Activated CD4-positive, alpha-beta memory T cell treated with anti-CD3 and anti-CD28 coated beads for 36 hours (primary cell): Measurements from ENCODE around the gene UBAC2. TPM values are rescaled to one million over a fixed set of nuclear protein-coding genes. Genes with fewer than 3 reads are reported as not detected.
"Not testable (repeated sequence)": the region's sequence is repeated elsewhere in the genome, so short reads cannot be mapped to it uniquely, and the experiment has no call there.

Experiments
- CTCF ChIA-PET: fragments of 350-600 bp; sonication (Branson Sonifier 250); formaldehyde crosslinking; loops from one replicate; lab custom pipeline; 2021; ENCODE audit warnings: antibody characterized with exemption, inconsistent platforms; lab: Charles Lee
- POLR2A ChIA-PET: fragments of 350-600 bp; sonication (Branson Sonifier 250); formaldehyde crosslinking; loops from one replicate; lab custom pipeline; 2021; ENCODE audit warnings: antibody characterized with exemption; lab: Charles Lee
- DNase-seq: peaks from one replicate; pipeline ENCODE4 v3.0.0-alpha.2; 2020
- H3K27ac Mint-ChIP-seq: one replicate; pipeline ENCODE4 v1.8.0; 2021; ENCODE audit warnings: mixed read lengths
- H3K27me3 Mint-ChIP-seq: one replicate; pipeline ENCODE4 v1.8.0; 2021; ENCODE audit warnings: mixed read lengths
- H3K36me3 Mint-ChIP-seq: one replicate; pipeline ENCODE4 v1.8.0; 2021; ENCODE audit warnings: mixed read lengths
- H3K4me1 Mint-ChIP-seq: one replicate; pipeline ENCODE4 v1.8.0; 2021; ENCODE audit warnings: low read depth, mixed read lengths
- H3K4me3 Mint-ChIP-seq: one replicate; pipeline ENCODE4 v1.8.0; 2021; ENCODE audit warnings: mild to moderate bottlenecking, mixed read lengths
- H3K9me3 Mint-ChIP-seq: one replicate; pipeline ENCODE4 v1.8.0; 2021; ENCODE audit warnings: mixed read lengths
- intact Hi-C: fragments of 100-400 bp; cut with micrococcal nuclease; formaldehyde crosslinking; loops from one replicate; pipeline ENCODE4 v1.15.1; 2023
- total RNA-seq, 2 experiments: library from RNA; stranded (reverse); gene quantifications; one replicate each; pipeline ENCODE4 v1.2.3, GENCODE V29; 2021

Gene UBAC2
- total RNA-seq, 2 experiments from 2014 or later: 51.8 to 54.5 TPM

DNA sequence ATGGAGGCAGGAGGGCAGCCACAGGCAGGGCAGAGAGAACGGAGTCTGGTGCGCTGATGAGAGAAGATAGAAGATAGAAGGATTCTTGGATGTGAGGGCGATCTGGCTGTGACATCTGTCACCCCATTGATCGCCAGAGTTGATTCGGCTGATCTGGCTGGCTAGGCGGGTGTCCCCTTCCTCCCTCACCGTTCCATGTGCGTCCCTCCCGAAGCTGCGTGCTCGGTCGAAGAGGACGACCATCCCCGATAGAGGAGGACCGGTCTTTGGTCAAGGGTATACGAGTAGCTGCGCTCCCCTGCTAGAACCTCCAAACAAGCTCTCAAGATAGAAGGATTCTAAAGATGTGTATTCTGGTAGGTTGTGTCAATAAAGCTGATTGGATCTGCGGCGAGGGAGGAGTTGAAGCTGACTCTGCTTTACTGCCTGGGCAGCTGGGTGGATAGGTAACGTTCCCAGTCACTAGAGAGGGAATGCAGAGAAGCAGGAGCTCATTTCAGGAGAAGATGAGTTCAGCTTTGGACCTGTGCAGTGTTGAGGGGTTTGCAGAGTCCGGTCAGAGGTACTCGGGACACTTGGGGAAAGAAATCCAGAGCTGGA is 5.1 kb downstream of the UBAC2 start:
- Mint-ChIP-seq H3K27ac (peak overlapping the region; percentile 60), H3K4me3 (peak overlapping the region; percentile 59), H3K27me3 (no peaks in the 10 kb centered on the region), H3K4me1 (peaks cover 79% of the 10 kb centered on the region), H3K36me3 (peaks cover 35% of the 10 kb centered on the region), H3K9me3 (no peaks in the 10 kb centered on the region)
- ChIA-PET CTCF (interaction anchor here (1.0 to 3.5 kb wide), 6 partner anchors 9 to 230 kb away, joined by 3 to 23 read pairs (median 12); no protein-coding TSS in a partner anchor), POLR2A (interaction anchor here (0.8 to 3.4 kb wide), 5 partner anchors 9 to 52 kb away, joined by 3 to 22 read pairs (median 6); partner anchors contain the start of gene GPR18)
- intact Hi-C loops: loop anchor here (2.0 kb wide), 1 partner anchor 81 kb away; no protein-coding TSS in a partner anchor
- no peak for DNase-seq

DNA sequence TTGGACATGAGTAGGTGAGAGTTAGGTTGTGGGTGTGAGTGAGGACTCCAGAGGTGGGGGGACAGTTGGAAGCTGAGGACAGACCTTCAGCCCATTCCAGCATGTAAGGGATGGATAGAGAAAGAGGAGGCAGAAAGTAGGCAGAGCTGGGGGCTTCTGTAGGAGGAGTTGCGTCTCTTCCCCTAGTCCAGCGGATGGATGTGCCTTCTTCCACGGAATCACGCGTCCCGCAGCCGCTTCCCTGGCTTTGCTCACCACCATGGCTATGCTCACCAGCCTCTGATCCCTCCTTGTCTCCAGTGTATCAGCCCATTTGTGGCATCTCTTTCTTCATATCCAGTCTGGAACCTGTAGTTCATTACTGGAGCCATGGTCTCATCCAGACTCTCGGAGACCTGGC is 5.6 kb downstream of the UBAC2 start:
- H3K27me3 Mint-ChIP-seq: no peaks in the 10 kb centered on the region
- peaks cover 35% of the 10 kb centered on the region for H3K36me3 Mint-ChIP-seq
- H3K27ac Mint-ChIP-seq: no peak overlapping the region
- H3K9me3 Mint-ChIP-seq: no peaks in the 10 kb centered on the region
- intact Hi-C loops: no loop called here
- no peak overlapping the region for H3K4me3 Mint-ChIP-seq
- POLR2A ChIA-PET: interaction anchor here (1.1 to 3.3 kb wide), 2 partner anchors 8 to 52 kb away, joined by 3 to 22 read pairs; partner anchors contain the start of gene GPR18
- no peak for DNase-seq
- peaks cover 84% of the 10 kb centered on the region for H3K4me1 Mint-ChIP-seq
- CTCF ChIA-PET: interaction anchor here (0.6 to 3.4 kb wide), 6 partner anchors 8 to 230 kb away, joined by 3 to 23 read pairs (median 8); no protein-coding TSS in a partner anchor

DNA sequence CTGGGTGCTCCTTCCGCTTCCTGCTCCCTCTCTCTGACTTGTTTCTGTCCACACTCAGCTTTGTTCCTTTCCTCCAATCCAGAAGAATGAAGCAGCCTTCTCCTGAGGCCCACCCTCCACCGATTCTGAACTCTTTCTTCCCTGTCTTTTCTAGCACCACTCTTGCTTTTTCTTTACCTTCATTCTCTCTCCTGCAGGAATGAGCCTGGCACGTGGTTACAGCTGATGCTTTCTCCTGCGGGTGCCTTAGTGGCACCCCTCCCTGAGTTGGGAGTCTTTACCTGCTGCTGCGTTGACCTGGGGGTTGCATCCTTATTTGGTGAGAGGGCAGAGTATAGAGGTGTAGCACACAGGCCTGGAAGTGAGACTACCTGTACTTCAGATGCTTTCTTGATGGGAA is 6.2 kb downstream of the UBAC2 start:
- POLR2A ChIA-PET: interaction anchor here (1.1 kb wide), 1 partner anchor 7 kb away, joined by 3 read pairs; no protein-coding TSS in a partner anchor
- no peak overlapping the region for H3K27ac Mint-ChIP-seq
- intact Hi-C loops: no loop called here

DNA sequence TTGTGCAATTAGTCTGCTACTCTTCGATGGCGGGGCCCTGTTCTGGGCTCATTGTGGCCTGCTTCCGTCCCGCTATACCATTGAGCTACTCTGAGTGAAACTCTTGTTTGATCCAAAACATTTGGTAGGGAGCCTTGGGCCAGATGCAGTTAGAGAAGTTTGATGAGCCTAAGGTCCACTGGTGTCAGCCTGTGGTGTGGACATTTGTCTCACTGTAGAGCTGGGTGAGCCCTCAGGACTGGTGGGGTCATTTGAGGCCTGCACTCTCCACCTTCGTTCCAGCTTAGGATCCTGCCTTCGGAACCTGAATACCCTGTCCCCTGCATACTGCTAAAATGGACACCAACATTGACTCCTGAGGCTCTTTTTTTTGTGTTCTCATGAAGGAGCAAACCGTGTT is 6.9 kb downstream of the UBAC2 start:
- CTCF ChIA-PET: interaction anchor here (0.9 to 1.6 kb wide), 4 partner anchors 11 to 146 kb away, joined by 3 to 5 read pairs (median 4); no protein-coding TSS in a partner anchor
- peaks cover 35% of the 10 kb centered on the region for H3K36me3 Mint-ChIP-seq

More for the DNA sequence above, 6.2 kb downstream of the UBAC2 start:
- Mint-ChIP-seq H3K4me3 (no peak overlapping the region), H3K36me3 (peaks cover 36% of the 10 kb centered on the region), H3K4me1 (peaks cover 87% of the 10 kb centered on the region), H3K27me3 (no peaks in the 10 kb centered on the region), H3K9me3 (no peaks in the 10 kb centered on the region)
- CTCF ChIA-PET: interaction anchor here (0.6 to 3.4 kb wide), 5 partner anchors 11 to 147 kb away, joined by 3 to 23 read pairs (median 3); no protein-coding TSS in a partner anchor
- DNase-seq: no peak

DNA sequence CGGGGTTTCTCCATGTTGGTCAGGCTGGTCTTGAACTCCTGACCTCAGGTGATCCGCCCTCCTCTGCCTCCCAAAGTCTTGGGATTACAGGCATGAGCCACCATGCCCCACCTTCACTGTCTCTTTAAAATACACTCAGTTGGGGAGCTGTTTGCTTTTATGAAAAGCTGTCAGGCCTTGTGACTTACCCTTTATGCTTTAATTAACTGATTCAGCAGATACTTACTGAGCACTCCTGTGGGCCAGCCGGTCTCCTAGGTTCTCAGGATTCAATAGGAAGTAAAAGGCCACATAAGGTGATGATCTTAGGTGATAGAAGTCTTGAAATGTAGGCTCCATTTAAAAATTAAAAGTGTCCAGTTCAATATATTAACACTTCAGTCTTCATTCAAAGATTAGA is 7.5 kb downstream of the UBAC2 start:
- intact Hi-C loops: no loop called here
- ChIA-PET CTCF (interaction anchor here (1.2 kb wide), 1 partner anchor 31 kb away, joined by 4 read pairs; no protein-coding TSS in a partner anchor), POLR2A (no interaction called here)
- Mint-ChIP-seq H3K27ac (no peak overlapping the region), H3K4me1 (peaks cover 84% of the 10 kb centered on the region), H3K27me3 (no peaks in the 10 kb centered on the region), H3K36me3 (peaks cover 34% of the 10 kb centered on the region), H3K9me3 (no peaks in the 10 kb centered on the region), H3K4me3 (no peak overlapping the region)
- no peak for DNase-seq

More for the DNA sequence above, 6.9 kb downstream of the UBAC2 start:
- POLR2A ChIA-PET: no interaction called here
- H3K4me1 Mint-ChIP-seq: peaks cover 86% of the 10 kb centered on the region
- intact Hi-C loops: no loop called here
- no peak overlapping the region for H3K27ac Mint-ChIP-seq
- H3K27me3 Mint-ChIP-seq: no peaks in the 10 kb centered on the region
- H3K9me3 Mint-ChIP-seq: no peaks in the 10 kb centered on the region
- H3K4me3 Mint-ChIP-seq: no peak overlapping the region
- DNase-seq: no peak

DNA sequence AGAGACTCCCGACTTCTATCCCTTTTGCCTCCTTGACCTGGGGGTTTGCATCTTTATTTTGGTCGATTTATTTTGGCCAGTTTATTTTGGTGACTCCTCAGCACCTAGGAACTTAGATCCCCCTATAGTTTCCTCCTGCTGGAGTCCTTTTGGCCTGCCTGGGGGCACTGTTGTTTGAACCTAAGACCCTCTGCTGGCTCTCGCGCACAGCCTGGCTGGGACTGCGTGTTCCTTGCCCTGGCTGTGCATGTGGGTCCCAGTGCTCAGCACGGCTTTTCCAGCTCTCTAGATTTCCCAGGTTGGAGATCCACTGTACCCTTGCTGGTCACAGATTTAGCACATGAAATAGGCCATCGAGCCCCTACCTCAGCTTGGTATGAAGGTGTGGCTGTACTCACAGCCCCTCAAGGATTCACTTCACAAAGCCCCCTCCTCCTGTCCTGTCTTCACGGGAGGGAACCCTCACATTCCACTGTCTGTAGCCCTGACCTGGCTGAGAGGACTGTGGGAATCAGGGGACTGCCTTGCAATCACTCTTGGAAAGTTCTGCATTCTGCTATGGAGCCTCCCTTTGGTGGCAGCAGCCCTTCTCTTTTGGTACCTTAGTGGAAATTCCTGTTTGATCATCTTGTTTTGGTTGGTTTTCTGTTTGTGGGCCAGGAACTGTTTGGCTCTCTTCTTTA is 8.3 kb downstream of the UBAC2 start:
- H3K4me1 Mint-ChIP-seq: peaks cover 78% of the 10 kb centered on the region
- H3K27me3 Mint-ChIP-seq: no peaks in the 10 kb centered on the region
- CTCF ChIA-PET: no interaction called here
- POLR2A ChIA-PET: interaction anchor here (1.0 kb wide), 1 partner anchor 10 kb away, joined by 3 read pairs; no protein-coding TSS in a partner anchor
- peak overlapping the region; percentile 15 for H3K27ac Mint-ChIP-seq
- intact Hi-C loops: no loop called here
- H3K36me3 Mint-ChIP-seq: peaks cover 30% of the 10 kb centered on the region
- no peak overlapping the region for H3K4me3 Mint-ChIP-seq
- DNase-seq: no peak
- no peaks in the 10 kb centered on the region for H3K9me3 Mint-ChIP-seq

DNA sequence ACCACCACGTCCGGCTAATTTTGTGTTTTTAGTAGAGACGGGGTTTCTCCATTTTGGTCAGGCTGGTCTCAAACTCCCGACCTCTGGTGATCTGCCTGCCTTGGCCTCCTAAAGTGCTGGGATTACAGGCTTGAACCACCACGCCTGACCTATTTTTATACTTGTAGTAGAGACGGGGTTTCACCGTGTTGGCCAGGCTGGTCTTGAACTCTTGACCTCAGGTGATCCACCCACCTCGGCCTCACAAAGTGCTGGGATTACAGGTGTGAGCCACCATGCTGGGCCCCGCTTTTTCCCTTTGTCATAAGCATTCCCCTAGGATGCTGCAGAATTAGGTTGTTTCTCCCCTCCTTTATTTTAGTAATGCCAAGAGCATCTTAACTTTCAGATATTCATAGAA is 10.0 kb downstream of the UBAC2 start:
- Mint-ChIP-seq H3K4me1 (peaks cover 78% of the 10 kb centered on the region), H3K36me3 (peaks cover 27% of the 10 kb centered on the region)
- CTCF ChIA-PET, H3K9me3 Mint-ChIP-seq, POLR2A ChIA-PET, H3K27me3 Mint-ChIP-seq, intact Hi-C loops, DNase-seq, H3K4me3 Mint-ChIP-seq, H3K27ac Mint-ChIP-seq: not testable (repeated sequence)

DNA sequence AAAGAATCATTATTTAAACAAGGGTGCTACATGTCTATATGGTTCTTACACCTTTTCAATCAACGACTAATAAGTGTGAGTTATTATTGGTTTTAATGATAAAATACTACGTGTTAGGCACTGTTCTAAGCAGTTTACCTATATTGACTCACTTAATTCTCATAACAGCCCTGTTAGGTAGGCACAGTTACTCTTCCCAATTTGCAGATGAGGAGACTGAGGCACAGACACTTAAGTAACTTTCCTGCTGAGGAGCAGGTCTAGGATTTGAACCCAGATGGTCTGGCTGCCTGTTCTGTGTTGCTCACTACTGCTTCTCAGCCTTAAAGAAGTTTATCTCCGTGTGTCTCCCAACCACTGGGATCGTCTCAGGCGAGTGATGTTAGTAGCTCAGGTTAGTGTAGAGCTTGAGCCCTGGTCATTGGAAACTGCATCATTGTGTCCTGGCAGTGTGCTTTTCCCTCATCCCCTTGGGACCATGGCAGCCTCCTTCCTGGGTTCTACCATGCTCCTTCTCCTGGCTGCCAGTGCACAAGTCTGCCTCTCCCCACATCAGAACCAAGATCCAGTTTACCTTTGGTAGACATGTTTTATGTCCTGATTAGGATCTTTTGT is 10.9 kb downstream of the UBAC2 start:
- no peak for DNase-seq
- intact Hi-C loops: no loop called here
- H3K4me3 Mint-ChIP-seq: no peak overlapping the region
- no peaks in the 10 kb centered on the region for H3K9me3 Mint-ChIP-seq
- no peak overlapping the region for H3K27ac Mint-ChIP-seq
- H3K4me1 Mint-ChIP-seq: peaks cover 77% of the 10 kb centered on the region
- H3K27me3 Mint-ChIP-seq: no peaks in the 10 kb centered on the region
- H3K36me3 Mint-ChIP-seq: peaks cover 20% of the 10 kb centered on the region
- ChIA-PET POLR2A (no interaction called here), CTCF (interaction anchor here (0.5 to 1.5 kb wide), 2 partner anchors 58 to 696 kb away, joined by 3 to 5 read pairs; no protein-coding TSS in a partner anchor)

DNA sequence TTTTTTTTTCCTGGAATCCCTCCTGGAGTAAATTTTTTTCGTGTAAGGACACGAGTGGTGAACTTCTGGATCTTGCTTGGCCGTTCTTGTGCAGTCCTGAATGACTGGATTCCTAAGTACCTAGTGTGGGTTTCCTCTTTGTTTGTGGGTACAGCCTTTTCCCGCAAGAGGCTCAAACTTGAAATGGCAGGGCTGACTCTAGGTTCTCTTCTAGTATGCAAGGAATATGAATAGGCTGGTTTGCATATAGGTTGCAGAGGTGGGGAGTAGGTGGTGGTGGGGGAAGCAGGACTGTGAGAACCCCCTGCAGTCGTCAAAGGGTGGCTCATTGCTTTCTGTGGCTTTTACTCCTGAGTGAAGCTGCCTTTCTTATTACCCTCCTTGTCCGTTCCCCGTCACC is 13.6 kb downstream of the UBAC2 start:
- Mint-ChIP-seq H3K36me3 (peaks cover 13% of the 10 kb centered on the region), H3K27me3 (no peaks in the 10 kb centered on the region), H3K4me3 (peak overlapping the region; percentile 78), H3K27ac (peak overlapping the region; percentile 78), H3K9me3 (no peaks in the 10 kb centered on the region), H3K4me1 (peaks cover 78% of the 10 kb centered on the region)
- intact Hi-C loops: loop anchor here (1.0 to 2.0 kb wide), 7 partner anchors 10 to 219 kb away; partner anchors contain the start of gene GPR18
- POLR2A ChIA-PET: interaction anchor here (0.7 to 4.9 kb wide), 6 partner anchors 8 to 82 kb away, joined by 3 to 45 read pairs (median 4); partner anchors contain the start of gene UBAC2
- peak; percentile 84 for DNase-seq
- CTCF ChIA-PET: interaction anchor here (0.6 to 2.1 kb wide), 9 partner anchors 9 to 1213 kb away, joined by 3 to 15 read pairs (median 4); partner anchors contain the start of gene UBAC2

DNA sequence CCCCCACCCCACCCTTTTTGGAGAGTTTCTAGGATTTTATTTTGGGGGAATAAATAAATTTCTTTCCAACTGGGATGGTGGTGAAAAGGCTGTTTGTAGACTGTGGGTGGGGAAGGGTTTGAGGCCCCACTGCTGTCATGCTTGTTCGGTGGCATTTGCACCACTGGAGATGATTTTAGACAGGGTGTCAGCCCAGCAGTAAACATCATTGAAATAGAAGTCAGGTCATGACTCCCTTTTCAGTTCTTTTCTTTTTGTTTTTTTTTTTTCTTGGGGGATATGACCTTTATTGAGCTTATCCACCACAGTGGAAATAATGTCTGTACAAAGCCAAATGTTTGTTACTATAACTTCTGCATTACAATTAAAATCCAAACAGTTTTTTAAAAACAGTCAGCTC is 14.1 kb downstream of the UBAC2 start:
- intact Hi-C loops: loop anchor here (1.0 to 5.0 kb wide), 8 partner anchors 10 to 288 kb away; partner anchors contain the start of genes GPR18 and TM9SF2
- Mint-ChIP-seq H3K9me3 (no peaks in the 10 kb centered on the region), H3K27ac (peak overlapping the region; percentile 78), H3K4me1 (peaks cover 79% of the 10 kb centered on the region), H3K27me3 (no peaks in the 10 kb centered on the region), H3K36me3 (peaks cover 13% of the 10 kb centered on the region), H3K4me3 (peak overlapping the region; percentile 78)
- CTCF ChIA-PET: interaction anchor here (0.6 to 2.1 kb wide), 10 partner anchors 10 to 1213 kb away, joined by 3 to 15 read pairs (median 4); partner anchors contain the start of gene UBAC2
- POLR2A ChIA-PET: interaction anchor here (0.6 to 4.9 kb wide), 7 partner anchors 8 to 163 kb away, joined by 3 to 45 read pairs (median 4); partner anchors contain the start of gene UBAC2
- peak; percentile 39 for DNase-seq
